Liver (tissue), 2 donors: Measurements from ENCODE around the gene BCKDHB.

Experiments
- CTCF ChIP-seq: fragments of 150-350 bp; IDR thresholded peaks from 2 replicates; pipeline ENCODE4 v1.5.1; 2017; ENCODE audit warnings: improper control_type of control experiment, low read depth, low read length; ENCODE audit not compliant: missing input control
- ZBTB33 ChIP-seq: IDR thresholded peaks from 2 replicates; pipeline ENCODE4 v1.6.1; 2016; ENCODE audit warnings: antibody characterized with exemption
- donor health status: healthy.

GRCh38 chr6:80186082-80186481, 79.6 kb downstream of the BCKDHB start:
- TF ChIP-seq CTCF, result no peak
- TF ChIP-seq ZBTB33, result no peak
